GM21381 (cell line): Measurements from ENCODE around the gene GINS1.

Experiments
- ATAC-seq: cut with Tn5 transposase; IDR thresholded peaks from one replicate; pipeline ENCODE4 v1.9.1; 2021; ENCODE audit warnings: mild to moderate bottlenecking, moderate library complexity; ENCODE audit not compliant: unreplicated experiment

The GINS1 gene

DNA sequence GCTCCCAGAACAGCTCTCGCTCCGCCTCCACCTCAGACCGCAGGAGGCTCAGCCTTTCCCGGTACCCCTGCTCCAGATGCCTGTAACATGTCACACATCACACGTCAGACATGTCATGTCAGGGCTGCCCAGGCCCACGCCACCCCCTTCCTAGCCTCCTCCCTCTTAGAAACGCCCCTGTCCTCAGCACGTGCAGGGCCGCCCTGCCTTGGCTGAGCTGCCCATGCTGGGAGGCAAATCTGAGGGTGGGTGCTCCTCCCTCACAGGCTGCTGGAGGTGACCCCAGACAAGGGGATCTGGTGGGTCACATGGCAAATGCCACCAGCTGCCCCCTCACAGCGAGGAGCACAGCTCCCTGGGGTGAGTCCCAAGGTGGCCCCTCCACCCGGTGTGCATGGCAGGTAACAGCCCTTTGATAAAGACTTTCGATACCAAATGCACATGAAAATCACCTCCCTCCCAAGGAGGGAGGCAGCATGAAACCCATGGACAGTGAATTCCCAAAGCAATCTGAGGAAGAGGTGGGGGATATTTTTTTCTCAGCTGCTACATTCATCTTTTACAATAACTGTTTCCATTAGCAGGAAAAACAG is 84.1 kb downstream of the GINS1 start:
- no peak for ATAC-seq

DNA sequence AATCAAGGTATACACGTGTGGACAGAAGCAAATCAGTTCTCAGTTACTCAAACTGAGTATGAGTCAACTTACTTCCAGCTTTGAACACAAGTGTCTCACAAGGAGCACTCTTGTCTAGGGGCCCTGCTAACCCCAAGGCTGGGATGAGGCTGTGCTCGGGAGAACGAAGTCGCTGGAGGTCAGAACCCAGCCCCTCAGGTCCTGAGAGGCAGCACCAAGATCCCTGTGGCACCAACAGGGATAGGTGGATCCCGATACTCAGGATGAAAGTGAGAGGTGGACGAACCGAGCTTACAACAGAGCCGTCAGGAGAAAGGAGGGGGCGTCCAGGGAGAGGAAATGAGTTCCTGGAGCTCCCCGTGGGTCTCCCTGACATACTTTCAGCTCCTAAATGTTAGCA is 85.7 kb downstream of the GINS1 start:
- ATAC-seq = no peak

DNA sequence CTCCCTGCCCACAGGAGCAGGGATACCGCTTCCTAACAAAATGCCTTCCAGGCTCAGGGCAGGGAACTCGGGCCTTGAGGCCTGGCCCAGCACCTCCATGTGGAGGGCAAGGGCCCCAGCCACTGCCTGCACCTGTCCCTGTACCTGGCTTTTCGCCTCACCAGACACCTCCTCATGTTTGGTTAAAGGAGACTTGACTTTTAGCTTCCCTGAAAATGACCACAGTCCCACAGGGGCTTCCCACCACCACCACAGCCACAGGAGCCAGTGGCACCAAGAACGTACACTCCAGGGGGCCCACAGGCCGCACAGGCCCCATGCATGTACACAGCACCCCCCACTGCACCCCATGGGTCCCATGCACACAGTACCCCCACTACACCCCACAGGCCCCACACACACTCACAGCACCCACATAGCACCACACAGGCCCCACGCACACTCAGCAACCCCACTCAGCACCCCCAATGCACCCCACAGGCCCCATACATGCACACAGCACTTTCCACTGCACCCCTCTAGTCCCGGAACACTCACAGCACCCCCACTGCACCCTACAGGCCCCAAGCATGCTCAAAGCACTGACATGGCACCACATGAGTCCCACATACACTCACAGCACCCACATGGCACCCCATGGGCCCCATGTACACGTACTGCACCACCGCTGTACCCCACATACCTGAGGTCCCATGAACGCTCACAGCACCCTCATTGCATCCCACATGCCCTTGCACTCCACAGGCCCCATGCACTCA is 86.5 kb downstream of the GINS1 start:
- ATAC-seq = no peak

DNA sequence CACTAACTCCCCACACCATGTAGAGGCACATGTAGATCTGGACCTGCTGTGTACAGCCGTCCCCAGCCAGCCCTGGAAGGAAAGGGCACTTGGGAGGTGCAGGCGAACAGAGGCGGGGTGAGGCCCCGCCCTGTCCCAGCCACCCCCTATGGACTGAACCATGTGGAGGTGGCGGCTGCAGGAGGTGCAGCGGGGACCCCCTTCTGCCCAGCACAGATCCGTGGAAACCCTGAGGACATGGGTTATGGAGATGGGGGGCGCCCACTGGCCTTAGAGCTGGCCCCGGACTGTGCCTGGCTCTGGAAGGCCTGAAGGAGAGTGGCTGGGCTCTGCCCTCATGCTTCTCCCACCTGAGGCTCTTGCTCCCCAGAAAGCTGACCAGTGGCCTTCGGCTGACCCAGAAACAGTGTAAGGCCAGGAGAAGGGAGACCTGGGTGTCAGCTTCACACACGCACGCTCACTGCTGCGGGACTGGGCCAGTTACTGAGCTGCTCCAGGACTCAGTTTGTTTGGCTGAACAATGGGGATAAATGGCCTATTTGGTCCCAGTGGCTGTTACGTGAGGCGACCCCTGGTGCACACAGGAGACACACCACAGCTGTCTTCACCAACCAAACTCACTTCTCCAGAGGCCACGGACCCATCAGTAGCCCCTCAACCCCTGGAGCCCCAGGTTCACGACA is 87.2 kb downstream of the GINS1 start:
- no peak for ATAC-seq

DNA sequence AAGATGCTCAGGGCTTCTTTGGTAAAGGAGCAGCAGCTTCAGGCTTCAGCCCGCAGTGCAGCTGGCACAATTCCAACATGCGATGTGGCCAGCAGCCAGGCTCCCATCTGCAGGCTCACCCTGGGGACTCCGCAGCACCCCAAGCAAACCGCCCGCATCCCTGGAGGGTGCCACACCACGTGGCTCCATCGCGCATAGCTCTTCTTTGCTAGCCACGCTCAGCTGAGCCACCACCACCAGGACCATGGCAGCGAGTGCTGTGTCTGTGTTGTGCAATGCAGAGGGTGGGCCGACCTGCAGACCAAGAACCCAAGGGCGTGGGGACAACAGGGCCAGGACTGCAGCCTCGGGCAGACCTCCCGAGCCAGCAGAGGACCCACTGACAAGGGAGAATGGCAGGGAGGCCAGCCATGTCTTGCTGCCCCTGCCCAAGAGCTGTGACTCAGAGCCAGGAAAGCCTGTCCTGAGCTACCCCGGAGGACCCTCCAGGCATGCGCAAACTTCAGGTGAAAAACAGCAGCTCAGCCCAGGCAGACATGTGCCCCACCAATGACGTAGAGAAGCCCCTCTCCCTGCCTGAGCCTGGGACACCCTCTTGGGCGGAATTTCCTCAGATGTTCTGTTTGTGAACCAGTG is 87.8 kb downstream of the GINS1 start:
- no peak for ATAC-seq

DNA sequence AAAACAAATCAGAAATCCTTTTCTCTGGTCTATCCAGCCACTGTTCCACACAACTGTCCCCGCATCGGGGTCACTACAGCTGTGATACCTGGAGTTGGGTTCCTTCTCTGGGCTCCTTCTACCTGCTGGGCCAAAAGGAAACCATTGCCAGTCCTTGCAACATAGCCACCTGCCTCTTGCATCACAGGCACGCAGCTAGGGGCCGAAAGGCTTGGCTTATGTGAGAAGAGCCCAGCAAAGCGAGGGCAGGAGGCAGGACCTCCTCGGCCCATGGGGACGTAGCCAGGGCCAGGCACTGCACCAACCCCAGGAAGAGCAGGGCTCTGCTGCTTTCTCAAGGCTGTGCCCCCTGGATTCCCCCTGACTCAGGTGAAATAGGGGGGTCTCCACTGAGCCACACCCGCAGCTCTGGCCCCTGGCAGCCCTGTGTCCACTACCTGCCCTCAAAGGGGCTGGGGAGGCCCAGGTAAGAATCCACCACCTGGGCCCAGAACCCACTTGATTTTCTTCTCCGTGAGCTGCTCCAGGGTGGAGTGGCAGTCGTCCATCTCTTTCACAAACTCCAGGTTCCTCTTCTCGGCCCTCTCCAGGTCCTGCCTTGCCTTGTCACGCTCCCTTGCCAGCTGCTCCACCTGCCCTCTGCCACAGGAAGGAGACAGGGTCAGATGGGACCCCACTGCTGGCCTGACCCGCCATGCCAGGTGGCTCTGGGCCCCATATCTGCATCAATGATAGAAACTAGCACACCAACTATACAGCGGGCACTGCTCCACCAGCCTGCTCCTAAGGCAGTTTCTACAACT is 88.9 kb downstream of the GINS1 start:
- no peak for ATAC-seq

- no peak for ATAC-seq
Measured at GRCh38 chr20:25496968-25497401, 89.5 kb downstream of the GINS1 start.

DNA sequence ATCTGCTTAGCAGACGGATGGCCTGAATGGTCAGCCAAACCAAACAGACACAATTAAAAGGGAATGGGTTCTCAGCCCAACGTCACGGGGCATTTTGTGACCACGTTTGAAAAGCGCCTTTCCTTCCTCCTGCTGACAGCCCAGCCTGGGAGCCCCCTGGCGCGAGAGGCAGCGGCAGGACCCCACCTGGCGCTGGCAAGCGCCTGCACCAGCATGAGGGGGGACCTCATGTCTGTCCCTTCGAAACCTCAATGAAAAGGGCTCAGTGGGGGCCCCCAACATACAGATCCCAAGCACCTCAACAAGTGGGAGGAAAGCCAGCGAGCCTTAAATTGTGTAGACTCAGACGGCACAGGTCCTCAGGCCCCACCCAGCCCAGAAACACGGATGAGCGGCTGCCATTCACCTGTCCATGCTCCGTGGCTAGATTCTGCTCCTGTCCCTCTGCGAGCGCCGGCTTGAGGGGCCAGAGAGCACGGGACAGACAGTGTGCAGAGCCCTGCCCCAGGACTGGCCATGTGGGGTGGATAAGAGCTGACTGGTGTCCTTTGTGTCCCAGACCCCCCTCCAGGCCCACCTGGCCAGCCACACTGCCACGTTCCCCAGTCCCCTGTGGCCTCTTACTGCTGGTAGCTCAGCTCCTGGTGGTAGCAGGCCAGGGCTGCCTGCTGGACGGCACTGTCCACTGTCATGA is 90.3 kb downstream of the GINS1 start:
- no peak for ATAC-seq
